ENCODE results near the gene PACS1. TPM values are rescaled to one million over a fixed set of nuclear protein-coding genes. Genes with fewer than 3 reads are reported as not detected.
"Not testable (repeated sequence)": the region's sequence is repeated elsewhere in the genome, so short reads cannot be mapped to it uniquely, and the experiment has no call there.

PACS1 gene
- 90.9 and 96.7 TPM in 2 replicates for total RNA-seq

DNA sequence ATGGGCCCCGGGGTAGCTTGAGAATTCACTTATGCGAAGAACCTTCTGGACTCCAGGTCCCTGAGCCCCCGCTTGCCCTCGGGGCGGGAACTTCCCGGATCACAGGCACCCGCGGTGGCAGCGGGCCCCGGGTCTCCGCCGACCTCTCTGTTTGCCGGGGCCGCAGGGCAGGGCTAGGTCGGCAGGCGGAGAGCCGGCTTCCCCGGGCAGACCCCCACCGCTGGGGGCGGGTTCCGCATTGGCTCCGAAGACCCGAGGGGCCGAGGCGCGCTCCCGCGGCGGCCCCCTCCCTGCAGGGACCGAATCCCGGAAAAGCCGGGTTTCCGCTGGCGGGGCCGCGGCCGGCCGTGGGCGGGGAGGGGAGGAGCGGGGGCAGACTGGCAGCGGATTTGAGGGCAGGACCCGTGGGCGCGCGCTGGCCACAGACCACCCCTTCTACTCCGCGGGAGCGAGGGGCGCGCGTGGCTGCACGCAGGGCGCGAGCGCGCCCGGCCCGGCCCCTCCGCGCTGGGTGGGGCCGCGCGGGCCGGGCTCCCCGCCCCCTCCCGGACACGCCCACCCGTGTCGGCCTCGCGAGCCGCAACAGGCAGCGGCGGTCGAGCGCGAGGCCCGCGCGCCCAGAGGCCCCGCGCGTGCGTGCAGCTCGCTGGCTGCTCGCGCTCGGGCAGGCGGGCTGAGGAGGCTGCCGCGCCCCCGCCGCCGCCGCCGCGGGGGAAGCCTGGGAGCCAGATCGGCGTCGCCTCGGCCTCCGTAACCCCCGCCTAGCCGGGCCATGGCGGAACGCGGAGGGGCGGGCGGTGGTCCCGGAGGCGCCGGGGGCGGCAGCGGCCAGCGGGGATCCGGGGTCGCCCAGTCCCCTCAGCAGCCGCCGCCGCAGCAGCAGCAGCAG, at the start of gene PACS1:
PACS1 (plus strand) TSS at position 558 of the 889 bp plus-strand sequence; CDS start at position 773, 215 bp downstream.
- intact Hi-C loops (cut with micrococcal nuclease), result loop anchor here (2.0 to 5.0 kb wide), 3 partner anchors 31 to 1293 kb away; partner anchors contain the start of gene SF1
- Mint-ChIP-seq H3K9me3 (no peaks in the 10 kb centered on the region), H3K27ac (peak within 1 kb of the TSS; percentile 92), H3K4me1 (peaks cover 53% of the 10 kb centered on the region), H3K27me3 (no peaks in the 10 kb centered on the region), H3K4me3 (peak within 1 kb of the TSS; percentile 94), H3K36me3 (ENCODE audit: low read depth) (peaks cover 70% of the 10 kb centered on the region)
- peak; percentile 95 for DNase-seq

DNA sequence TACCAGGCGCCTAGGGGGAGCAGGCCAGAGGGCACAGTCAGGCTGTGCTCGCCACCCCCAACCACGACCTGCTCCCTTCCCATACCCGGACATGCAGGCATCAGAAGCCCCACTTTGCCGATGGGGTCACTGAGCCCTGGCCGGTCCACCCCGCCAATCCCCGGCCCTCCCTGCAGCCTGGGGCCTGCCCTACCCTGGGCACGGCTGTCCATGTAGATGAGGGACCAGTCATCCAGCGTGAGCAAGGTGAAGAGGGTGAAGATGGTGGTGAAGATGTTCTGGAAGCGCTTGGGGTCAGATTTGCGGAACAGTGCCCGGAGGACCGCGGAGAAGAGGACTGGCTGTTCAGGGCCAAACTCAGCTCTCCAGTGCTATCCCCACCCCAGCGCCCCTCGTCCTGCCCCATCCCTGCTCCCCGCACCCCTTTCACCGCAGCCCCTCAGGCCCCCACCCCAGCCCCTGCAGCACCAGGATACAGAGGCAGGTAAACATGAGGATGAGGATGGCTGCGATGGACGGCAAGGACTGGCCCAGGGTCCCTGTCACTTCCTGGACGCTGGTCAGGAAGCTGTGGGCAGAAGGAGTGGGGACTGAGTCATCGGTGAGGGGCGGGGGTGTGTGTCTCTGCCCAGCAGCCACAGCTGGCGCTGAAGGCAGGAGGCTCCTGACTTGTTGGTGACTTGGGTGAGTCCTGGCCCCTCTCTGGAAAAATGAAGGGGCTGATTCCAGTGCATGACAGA, 49.3 kb upstream of the PACS1 start:
- intact Hi-C loops (cut with micrococcal nuclease), result no loop called here
- peak overlapping the region; percentile 32 for H3K27ac Mint-ChIP-seq
- peaks cover 7% of the 10 kb centered on the region for H3K27me3 Mint-ChIP-seq
- no peaks in the 10 kb centered on the region for H3K9me3 Mint-ChIP-seq
- H3K4me3 Mint-ChIP-seq, result peak overlapping the region; percentile 40
- no peak for DNase-seq
- H3K36me3 Mint-ChIP-seq (ENCODE audit: low read depth), result no peaks in the 10 kb centered on the region
- H3K4me1 Mint-ChIP-seq, result peaks cover 21% of the 10 kb centered on the region

DNA sequence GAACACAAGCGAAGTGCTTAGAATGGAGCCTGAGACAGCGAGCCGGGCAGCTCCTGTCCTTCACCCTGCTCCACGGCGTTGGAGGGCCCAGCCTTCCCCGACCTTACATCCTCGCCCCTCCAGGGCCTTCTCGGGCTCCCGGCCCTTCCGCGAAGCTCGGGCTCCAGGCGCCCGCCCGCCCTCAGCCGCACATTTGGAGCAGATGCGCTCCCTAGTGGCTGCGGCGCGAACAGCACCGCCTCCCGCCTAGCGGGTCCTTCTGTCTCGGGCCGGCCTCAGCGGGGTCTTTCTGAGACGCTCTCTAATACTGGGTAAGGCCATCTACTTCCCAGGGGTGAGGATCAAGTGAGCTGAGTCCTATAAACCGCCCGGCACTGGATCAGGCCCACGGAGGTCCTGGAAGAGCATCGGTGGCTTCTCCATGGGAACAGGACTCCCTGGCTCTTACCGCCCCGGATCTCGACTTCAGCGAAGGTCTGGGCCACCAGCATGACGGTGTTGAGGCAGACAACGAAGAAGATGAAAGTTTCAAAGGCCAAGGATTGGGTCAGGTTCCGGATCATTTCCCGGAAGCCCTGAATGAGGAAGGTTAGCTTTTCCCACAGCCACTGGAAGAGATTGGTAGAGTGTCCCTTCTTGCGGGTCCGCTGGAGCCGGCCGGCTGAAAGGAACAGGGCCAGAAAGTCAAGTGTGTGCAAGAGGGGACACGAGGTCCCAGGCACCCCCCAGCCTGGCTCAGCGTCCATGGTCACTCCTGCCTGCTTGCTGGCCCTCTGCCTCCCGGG, 47.5 kb upstream of the PACS1 start:
- Mint-ChIP-seq H3K4me3 (peak overlapping the region; percentile 62), H3K27ac (no peak overlapping the region)

DNA sequence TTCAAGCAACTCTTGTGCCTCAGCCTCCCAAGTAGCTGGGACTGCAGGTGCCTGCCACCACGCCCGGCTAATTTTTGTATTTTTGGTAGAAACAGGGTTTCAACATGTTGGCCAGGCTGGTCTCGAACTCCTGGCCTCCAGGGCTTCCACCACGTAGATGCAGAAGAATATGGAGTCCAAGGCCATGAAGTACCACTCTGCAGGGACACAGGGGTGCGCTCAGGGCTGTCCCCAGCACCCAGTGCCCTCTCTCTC, 47.0 kb upstream of the PACS1 start:
- H3K9me3 Mint-ChIP-seq; H3K4me3 Mint-ChIP-seq; H3K27ac Mint-ChIP-seq; H3K27me3 Mint-ChIP-seq; H3K36me3 Mint-ChIP-seq (ENCODE audit: low read depth); DNase-seq; intact Hi-C loops (cut with micrococcal nuclease): not testable (repeated sequence)
- peaks cover 14% of the 10 kb centered on the region for H3K4me1 Mint-ChIP-seq

More for the DNA sequence above, 47.5 kb upstream of the PACS1 start:
- no peaks in the 10 kb centered on the region for H3K9me3 Mint-ChIP-seq
- peak; percentile 95 for DNase-seq
- H3K36me3 Mint-ChIP-seq (ENCODE audit: low read depth), result no peaks in the 10 kb centered on the region
- peaks cover 7% of the 10 kb centered on the region for H3K27me3 Mint-ChIP-seq
- peaks cover 16% of the 10 kb centered on the region for H3K4me1 Mint-ChIP-seq
- intact Hi-C loops (cut with micrococcal nuclease), result no loop called here

DNA sequence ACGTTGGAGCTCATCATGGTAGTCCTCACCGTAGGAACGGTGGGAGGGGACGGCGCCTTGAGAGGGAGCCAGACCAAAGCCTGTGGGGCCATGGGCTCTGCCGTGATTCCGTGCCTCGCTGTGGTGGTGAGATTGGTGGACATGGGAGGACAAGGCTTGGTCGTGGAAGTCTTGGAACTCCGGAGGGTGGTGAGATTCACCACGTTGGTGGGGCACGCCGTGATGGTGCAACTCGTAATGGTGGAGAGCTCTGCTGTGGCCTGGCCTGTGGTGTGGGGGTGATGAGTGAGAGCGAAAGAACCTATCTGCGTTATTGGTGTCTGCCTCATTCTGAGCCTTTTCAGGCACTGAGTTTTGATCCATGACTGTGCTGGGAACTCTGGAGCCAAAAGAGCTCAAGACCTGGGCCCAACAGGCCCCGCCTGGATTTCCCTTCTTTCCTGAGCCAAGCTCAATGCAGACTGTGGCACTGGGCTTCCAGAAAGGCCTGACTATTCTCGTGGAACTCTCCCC, 44.0 kb upstream of the PACS1 start, which contains the start of gene CATSPER1:
CATSPER1 (minus strand) TSS at position 463 of the 513 bp plus-strand sequence; CDS start at position 363, 100 bp downstream.
- no peak for DNase-seq
- Mint-ChIP-seq H3K27ac (no peak within 1 kb of the TSS), H3K36me3 (ENCODE audit: low read depth) (no peaks in the 10 kb centered on the region), H3K4me1 (peaks cover 10% of the 10 kb centered on the region), H3K9me3 (no peaks in the 10 kb centered on the region), H3K4me3 (no peak within 1 kb of the TSS), H3K27me3 (peaks cover 14% of the 10 kb centered on the region)
- intact Hi-C loops (cut with micrococcal nuclease), result no loop called here

DNA sequence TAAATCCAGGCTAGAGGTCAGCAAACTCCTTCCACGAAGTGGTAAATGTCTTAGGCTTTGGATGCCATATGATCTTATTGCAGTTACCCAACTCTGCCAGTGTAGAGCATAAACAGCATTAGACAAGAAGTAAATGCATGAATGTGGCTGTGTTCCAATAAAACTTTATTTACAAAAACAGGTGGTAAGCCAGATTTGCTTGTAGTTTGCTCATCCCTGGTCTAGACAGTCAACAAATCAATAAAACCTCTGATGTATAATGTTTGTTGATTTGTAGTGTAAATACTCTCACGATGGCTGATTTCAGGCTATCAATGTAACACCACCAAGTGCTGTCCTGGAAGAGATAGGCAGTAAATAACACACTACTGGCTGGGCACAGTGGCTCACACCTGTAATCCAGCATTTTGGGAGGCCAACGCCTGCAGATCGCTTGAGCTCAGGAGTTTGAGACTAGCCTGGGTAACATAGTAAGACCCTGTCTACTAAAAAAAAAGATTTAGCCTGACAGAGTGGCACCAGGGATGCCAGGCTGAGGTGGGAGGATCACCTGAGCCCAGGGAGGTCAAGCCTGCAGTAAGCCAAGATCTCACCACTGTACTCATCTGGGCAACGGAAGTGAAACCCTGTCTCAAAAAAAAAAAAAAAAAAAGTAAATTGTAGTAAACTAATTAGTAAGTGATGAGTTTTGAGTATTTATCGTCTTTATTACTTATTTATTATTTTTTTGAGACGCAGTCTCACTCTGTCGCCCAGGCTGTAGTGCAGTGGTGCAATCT, 36.9 kb upstream of the PACS1 start:
- intact Hi-C loops (cut with micrococcal nuclease), result no loop called here
- no peak for DNase-seq
- H3K27ac Mint-ChIP-seq, result no peak overlapping the region
- H3K4me1 Mint-ChIP-seq, result no peaks in the 10 kb centered on the region
- H3K9me3 Mint-ChIP-seq, result no peaks in the 10 kb centered on the region
- H3K4me3 Mint-ChIP-seq, result no peak overlapping the region
- H3K36me3 Mint-ChIP-seq (ENCODE audit: low read depth), result no peaks in the 10 kb centered on the region
- H3K27me3 Mint-ChIP-seq, result peaks cover 8% of the 10 kb centered on the region

DNA sequence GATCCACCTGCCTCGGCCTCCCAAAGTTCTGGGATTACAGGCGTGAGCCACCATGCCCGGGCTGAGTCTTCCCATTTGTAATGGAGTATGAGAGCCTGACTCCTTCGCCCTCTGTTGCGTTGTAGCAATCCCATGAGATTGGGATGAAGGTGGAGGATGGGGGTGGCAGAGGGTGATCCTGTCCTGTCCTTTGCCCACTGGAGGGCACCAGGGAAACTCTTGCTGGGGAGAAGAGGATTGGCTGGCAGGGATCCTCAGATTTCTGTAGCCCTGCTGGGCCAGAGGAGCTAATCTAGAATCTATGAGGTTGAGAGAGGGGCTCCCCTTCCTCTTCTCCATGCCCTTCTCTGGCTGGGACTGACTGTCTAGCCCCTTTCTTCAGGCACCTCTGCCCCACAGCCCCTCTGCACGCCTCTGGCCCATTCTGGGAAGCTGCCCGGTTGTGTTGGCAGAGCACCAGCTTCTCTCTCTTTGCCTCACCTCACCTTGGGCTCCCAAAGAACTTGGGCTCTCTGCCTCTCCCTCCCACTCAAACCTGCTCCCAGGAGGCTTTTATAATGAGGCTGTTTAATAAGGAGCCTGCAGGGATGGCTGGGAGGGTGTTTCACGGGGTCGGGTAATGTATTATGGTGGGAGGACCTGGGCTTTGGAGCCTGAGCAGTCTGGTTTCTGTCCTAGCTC, 34.3 kb upstream of the PACS1 start:
- no peak for DNase-seq
- no peaks in the 10 kb centered on the region for H3K9me3 Mint-ChIP-seq
- no peaks in the 10 kb centered on the region for H3K4me1 Mint-ChIP-seq
- H3K4me3 Mint-ChIP-seq, result no peak overlapping the region
- H3K36me3 Mint-ChIP-seq (ENCODE audit: low read depth), result no peaks in the 10 kb centered on the region
- intact Hi-C loops (cut with micrococcal nuclease), result no loop called here
- H3K27me3 Mint-ChIP-seq, result peaks cover 8% of the 10 kb centered on the region
- no peak overlapping the region for H3K27ac Mint-ChIP-seq

DNA sequence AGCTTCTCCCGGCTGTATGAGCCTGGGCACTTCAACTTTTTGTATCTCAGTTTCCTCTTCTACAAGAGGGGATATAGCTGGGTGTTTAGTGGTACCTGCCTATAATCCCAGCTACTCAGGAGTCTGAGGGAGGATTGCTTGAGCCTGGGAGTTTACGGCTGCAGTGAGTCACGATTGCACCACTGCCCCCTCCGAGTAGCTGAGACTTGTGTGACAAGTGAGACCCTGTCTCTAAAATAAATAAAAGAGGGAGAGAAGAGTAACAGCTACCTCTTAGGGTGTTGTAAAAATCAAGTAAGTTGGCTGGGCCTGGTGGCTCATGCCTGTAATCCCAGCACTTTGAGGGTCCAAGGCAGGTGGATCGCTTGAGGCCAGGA, 33.8 kb upstream of the PACS1 start:
- intact Hi-C loops (cut with micrococcal nuclease), result no loop called here
- no peaks in the 10 kb centered on the region for H3K36me3 Mint-ChIP-seq (ENCODE audit: low read depth)
- H3K27me3 Mint-ChIP-seq, result peaks cover 10% of the 10 kb centered on the region

DNA sequence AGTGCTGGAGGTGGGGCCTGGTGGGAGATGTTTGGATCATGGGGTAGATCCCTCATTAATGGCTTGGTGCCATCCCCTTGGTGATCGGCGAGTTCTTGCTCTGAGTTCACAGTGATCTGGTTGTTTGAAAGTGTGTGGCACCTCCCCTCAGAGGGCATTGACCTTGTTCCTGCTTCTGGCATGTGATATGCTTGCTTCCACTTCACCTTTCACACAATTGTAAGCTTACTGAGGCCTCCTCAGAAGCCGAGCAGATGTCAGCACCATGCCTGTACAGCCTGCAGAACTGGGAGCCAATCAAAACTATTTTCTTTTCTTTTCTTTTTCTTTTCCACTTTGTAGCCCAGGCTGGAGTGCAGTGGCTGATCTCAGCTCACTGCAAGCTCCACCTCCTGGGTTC, 32.7 kb upstream of the PACS1 start:
- Mint-ChIP-seq H3K36me3 (ENCODE audit: low read depth) (no peaks in the 10 kb centered on the region), H3K27me3 (peaks cover 10% of the 10 kb centered on the region), H3K4me3 (no peak overlapping the region), H3K4me1 (no peaks in the 10 kb centered on the region), H3K27ac (no peak overlapping the region), H3K9me3 (no peaks in the 10 kb centered on the region)
- DNase-seq, result no peak
- intact Hi-C loops (cut with micrococcal nuclease), result no loop called here

More for the DNA sequence above, 33.8 kb upstream of the PACS1 start:
- DNase-seq, result no peak
- H3K4me3 Mint-ChIP-seq, result no peak overlapping the region
- no peak overlapping the region for H3K27ac Mint-ChIP-seq
- H3K9me3 Mint-ChIP-seq, result no peaks in the 10 kb centered on the region
- no peaks in the 10 kb centered on the region for H3K4me1 Mint-ChIP-seq

DNA sequence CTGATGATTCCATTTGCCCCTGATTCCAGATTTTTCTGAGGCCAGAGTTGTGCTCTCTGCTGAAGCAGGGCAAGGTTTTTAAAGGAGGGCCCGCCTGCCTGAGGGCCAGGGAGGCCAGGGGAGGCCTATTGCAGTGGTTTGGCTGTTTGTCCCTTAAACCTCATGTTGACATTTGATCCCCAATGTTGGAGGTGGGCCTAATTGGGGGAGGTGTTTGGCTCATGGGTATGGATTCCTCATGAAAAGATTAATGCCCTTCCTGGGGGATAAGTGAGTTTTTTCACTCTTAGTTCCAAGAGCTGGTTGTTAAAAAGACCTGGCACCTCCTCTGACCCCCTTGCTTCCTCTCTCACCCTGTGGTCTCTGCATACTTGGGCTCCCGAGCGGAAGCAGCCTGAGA, 30.3 kb upstream of the PACS1 start:
- H3K9me3 Mint-ChIP-seq, result no peaks in the 10 kb centered on the region
- H3K27me3 Mint-ChIP-seq, result peaks cover 7% of the 10 kb centered on the region
- no peaks in the 10 kb centered on the region for H3K36me3 Mint-ChIP-seq (ENCODE audit: low read depth)
- intact Hi-C loops (cut with micrococcal nuclease), result no loop called here
- DNase-seq, result no peak
- peaks cover 3% of the 10 kb centered on the region for H3K4me1 Mint-ChIP-seq
- H3K27ac Mint-ChIP-seq, result no peak overlapping the region
- no peak overlapping the region for H3K4me3 Mint-ChIP-seq

DNA sequence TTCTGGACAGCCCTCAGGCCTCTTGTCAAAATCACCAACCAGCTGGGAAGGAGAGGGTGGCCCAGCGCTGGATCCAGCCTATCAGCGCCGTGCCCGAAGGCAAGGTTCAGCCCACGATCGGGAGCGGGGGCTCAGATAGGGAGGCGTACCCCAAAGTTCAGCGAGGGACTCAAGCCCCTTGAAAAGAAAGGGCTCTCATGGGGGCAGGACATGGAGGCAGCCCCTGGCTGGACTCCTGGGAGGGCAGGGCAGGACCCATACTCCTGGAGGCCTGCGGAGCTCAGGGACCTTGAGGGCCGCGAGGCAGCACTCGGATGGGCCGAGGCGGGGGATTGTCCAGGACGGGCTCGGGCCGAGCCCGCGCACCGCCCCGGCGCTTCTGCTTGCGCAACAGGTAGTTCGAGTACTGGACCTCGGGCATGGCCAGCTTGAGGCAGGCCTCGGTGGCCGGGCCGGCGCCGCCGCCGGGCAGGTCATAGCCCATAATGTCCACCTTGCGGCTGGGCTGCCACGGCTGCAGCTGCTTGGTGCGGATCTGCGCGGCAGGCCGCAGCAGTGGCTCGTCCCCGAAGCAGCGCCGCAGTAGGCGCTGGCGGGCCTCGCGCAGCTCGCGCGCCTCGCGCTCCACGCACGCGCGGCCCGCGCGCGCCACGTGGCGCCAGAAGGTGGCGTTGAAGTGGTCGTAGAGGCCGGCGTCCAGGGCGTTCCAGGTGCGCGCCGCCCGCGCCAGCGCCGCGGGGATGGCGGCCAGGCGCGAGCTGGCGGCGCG, 27.7 kb upstream of the PACS1 start:
- intact Hi-C loops (cut with micrococcal nuclease), result no loop called here
- Mint-ChIP-seq H3K4me1 (peaks cover 10% of the 10 kb centered on the region), H3K36me3 (ENCODE audit: low read depth) (no peaks in the 10 kb centered on the region), H3K27me3 (peaks cover 7% of the 10 kb centered on the region), H3K27ac (no peak overlapping the region), H3K9me3 (no peaks in the 10 kb centered on the region), H3K4me3 (no peak overlapping the region)
- DNase-seq, result no peak
